GM12878 (cell line): ENCODE measurements around the gene CTSD. TPM values are rescaled to one million over a fixed set of nuclear protein-coding genes. Genes with fewer than 3 reads are reported as not detected.
A peak's percentile ranks its signal among the peaks of the same experiment; 100 is the strongest.

Experiments
- BHLHE40 ChIP-seq, 2 experiments: fragments of 450-650 bp in 1 of 2; IDR thresholded peaks; 2 replicates each; pipeline ENCODE4 v1.6.1; 2011 to 2017; ENCODE audit warnings: low read depth in 2 of 2, borderline replicate concordance in 1 of 2, improper control_type of control experiment in 1 of 2, low read length in 1 of 2, mild to moderate bottlenecking in 1 of 2
- CREM ChIP-seq: IDR thresholded peaks from 2 replicates; pipeline ENCODE4 v1.6.1; 2014; ENCODE audit warnings: antibody characterized with exemption, low read depth
- GATAD2B ChIP-seq: fragments of 450-650 bp; conservative IDR thresholded peaks from 2 replicates; pipeline ENCODE4 v1.6.1; 2017; ENCODE audit warnings: low read depth, mild to moderate bottlenecking, moderate library complexity
- RFX5 ChIP-seq: IDR thresholded peaks from 2 replicates; pipeline ENCODE4 v1.6.1; 2011; ENCODE audit warnings: low read depth, low read length, improper control_type of control experiment
- TBL1XR1 ChIP-seq: IDR thresholded peaks from 2 replicates; pipeline ENCODE4 v1.6.1; 2012; ENCODE audit warnings: low read depth, low read length, improper control_type of control experiment
- ZNF687 ChIP-seq: fragments of 450-650 bp; IDR thresholded peaks from 2 replicates; pipeline ENCODE4 v1.6.1; 2017; ENCODE audit warnings: mild to moderate bottlenecking, moderate library complexity
- polyA plus RNA-seq, 11 experiments: library from polyadenylated mRNA; depleted of rRNA in 4 of 11; unstranded in 6 of 11; stranded (reverse) in 5 of 11; fragments of >200 nt; fragmentation: Nextera tagmentation in 4 of 11; fragmentation: Illumina TruSeq in 1 of 11; extraction: Ambion mirVana in 4 of 11; extraction: Trizol in 1 of 11; gene quantifications; 1 replicate in 1 of 11; 2 replicates in 10 of 11; pipeline versions ENCODE4 v1.2.1 to v1.2.3, GENCODE V29; 2011 to 2016; ENCODE audit warnings: inconsistent platforms in 2 of 11, missing spikeins in 2 of 11, low read depth in 1 of 11
- total RNA-seq, 4 experiments: library from RNA; depleted of rRNA in 3 of 4; stranded (reverse); fragments of >200 nt in 3 of 4; fragmentation: Illumina TruSeq in 1 of 4; extraction: Trizol in 1 of 4; gene quantifications; 2 replicates each; pipeline versions ENCODE4 v1.2.1 to v1.2.3, GENCODE V29; 2013 to 2021
- TF ChIP-seq, protein P1 (sequence below): fragments of 450-650 bp; IDR thresholded peaks from 2 replicates; pipeline ENCODE4 v1.6.1; 2017; ENCODE audit warnings: mild to moderate bottlenecking, moderate library complexity

CTSD gene
- total and polyA plus RNA-seq, 10 of the 15 experiments (the other 5 are each of a cell fraction or from before 2014, with no cell fraction given): 0.42 to 54.6 (median 25.0) TPM

DNA sequence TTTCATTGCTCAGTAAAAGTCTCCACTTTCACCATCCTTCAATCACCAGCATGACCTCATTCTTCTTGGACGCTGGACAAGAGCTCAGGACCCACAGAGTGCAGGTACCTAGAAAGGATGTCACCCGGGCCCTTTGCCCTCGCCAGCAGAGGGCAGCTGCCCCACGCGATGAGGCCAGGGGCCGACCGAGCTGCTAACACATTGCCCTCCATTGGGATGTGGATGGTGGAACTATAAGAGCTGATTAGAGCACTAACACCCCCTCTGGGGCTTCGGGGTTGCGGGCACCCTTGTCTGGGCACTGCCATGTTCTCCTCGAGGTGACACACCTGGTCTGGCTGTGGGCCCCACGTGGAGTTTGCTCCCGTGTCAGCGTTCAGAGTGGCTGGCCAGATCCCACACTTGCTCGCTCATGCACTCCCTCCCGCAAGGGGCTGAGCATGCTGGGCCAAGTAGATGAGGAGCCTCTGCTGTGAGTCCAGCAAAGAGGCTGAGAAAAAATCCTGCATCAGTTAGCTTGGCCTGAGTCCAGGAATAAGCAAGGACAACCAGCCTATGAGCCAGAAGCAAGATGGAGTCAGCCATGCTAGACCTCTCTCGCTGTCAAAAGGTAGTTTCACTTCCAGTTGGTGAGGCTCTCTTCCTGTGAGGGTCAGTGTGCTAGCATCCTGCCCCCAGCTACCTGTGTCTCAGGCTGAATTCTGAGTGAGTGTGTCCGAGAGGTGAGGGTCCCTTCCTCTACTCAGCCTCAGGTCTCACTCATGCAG lies 56.9 kb downstream of the CTSD start (continued):
- TF ChIP-seq ZNF687 (peak; percentile 81), TBL1XR1 (no peak), CREM (no peak), RFX5 (no peak), GATAD2B (no peak), BHLHE40 (IDR thresholded peaks at IDR 0.05; ENCODE audit: borderline replicate concordance in 1 of 2, low read depth in 2 of 2, low read length in 1 of 2) (no peak)
- TF ChIP-seq, protein P1, sequence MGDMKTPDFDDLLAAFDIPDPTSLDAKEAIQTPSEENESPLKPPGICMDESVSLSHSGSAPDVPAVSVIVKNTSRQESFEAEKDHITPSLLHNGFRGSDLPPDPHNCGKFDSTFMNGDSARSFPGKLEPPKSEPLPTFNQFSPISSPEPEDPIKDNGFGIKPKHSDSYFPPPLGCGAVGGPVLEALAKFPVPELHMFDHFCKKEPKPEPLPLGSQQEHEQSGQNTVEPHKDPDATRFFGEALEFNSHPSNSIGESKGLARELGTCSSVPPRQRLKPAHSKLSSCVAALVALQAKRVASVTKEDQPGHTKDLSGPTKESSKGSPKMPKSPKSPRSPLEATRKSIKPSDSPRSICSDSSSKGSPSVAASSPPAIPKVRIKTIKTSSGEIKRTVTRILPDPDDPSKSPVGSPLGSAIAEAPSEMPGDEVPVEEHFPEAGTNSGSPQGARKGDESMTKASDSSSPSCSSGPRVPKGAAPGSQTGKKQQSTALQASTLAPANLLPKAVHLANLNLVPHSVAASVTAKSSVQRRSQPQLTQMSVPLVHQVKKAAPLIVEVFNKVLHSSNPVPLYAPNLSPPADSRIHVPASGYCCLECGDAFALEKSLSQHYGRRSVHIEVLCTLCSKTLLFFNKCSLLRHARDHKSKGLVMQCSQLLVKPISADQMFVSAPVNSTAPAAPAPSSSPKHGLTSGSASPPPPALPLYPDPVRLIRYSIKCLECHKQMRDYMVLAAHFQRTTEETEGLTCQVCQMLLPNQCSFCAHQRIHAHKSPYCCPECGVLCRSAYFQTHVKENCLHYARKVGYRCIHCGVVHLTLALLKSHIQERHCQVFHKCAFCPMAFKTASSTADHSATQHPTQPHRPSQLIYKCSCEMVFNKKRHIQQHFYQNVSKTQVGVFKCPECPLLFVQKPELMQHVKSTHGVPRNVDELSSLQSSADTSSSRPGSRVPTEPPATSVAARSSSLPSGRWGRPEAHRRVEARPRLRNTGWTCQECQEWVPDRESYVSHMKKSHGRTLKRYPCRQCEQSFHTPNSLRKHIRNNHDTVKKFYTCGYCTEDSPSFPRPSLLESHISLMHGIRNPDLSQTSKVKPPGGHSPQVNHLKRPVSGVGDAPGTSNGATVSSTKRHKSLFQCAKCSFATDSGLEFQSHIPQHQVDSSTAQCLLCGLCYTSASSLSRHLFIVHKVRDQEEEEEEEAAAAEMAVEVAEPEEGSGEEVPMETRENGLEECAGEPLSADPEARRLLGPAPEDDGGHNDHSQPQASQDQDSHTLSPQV: peak; percentile 90
- TF ChIP-seq, all 136 proteins: peak for 5
